CD14-positive monocyte (primary cell): ENCODE data around the gene ZNFX1. TPM values are rescaled to one million over a fixed set of nuclear protein-coding genes. Genes with fewer than 3 reads are reported as not detected.

Experiments used
- DNase-seq, 3 donors: peaks; one replicate each; pipeline ENCODE4 v3.0.0-alpha.2; 2011 to 2022
- H2AFZ ChIP-seq: 2 replicates; pipeline ENCODE4 v1.6.0; 2012; ENCODE audit warnings: mild to moderate bottlenecking, low read depth, low read length, inconsistent platforms; ENCODE audit not compliant: insufficient read depth, poor library complexity, severe bottlenecking
- H3K27ac ChIP-seq, 2 donors: 1 replicate in 1 of 2; 2 replicates in 1 of 2; pipeline ENCODE4 v1.5.1; 2012 to 2013; ENCODE audit warnings: low read length in 2 of 2, control low read depth in 1 of 2, inconsistent platforms in 1 of 2, low read depth in 1 of 2, mild to moderate bottlenecking in 1 of 2
- H3K27me3 ChIP-seq, 2 donors: one replicate each; pipeline versions ENCODE4 v1.6.0 to v1.6.1; 2011 to 2013; ENCODE audit warnings: low read length in 2 of 2; ENCODE audit not compliant: control insufficient read depth in 2 of 2, insufficient read depth in 2 of 2
- H3K36me3 ChIP-seq, 2 donors: replicated peaks in 1 of 2; 1 replicate in 1 of 2; 2 replicates in 1 of 2; pipeline versions ENCODE4 v1.5.1 to v1.6.1; 2012 to 2013; ENCODE audit warnings: low read length in 2 of 2, control low read depth in 1 of 2, inconsistent platforms in 1 of 2, mild to moderate bottlenecking in 1 of 2; ENCODE audit not compliant: insufficient read depth in 2 of 2, control insufficient read depth in 1 of 2
- H3K4me1 ChIP-seq, 2 donors: 1 replicate in 1 of 2; 2 replicates in 1 of 2; pipeline versions ENCODE4 v1.5.1 to v1.6.1; 2012 to 2013; ENCODE audit warnings: low read length in 2 of 2, control low read depth in 1 of 2, inconsistent platforms in 1 of 2, mild to moderate bottlenecking in 1 of 2, moderate library complexity in 1 of 2; ENCODE audit not compliant: insufficient read depth in 2 of 2, control insufficient read depth in 1 of 2
- H3K4me2 ChIP-seq: replicated peaks from 2 replicates; pipeline ENCODE3; 2012; ENCODE audit warnings: low read length, moderate library complexity, mild to moderate bottlenecking; ENCODE audit not compliant: poor library complexity, severe bottlenecking; ENCODE audit errors: extremely low read depth
- H3K4me3 ChIP-seq, 3 experiments: fragments of 200-600 bp in 1 of 3; sonication (generic) in 1 of 3; replicated peaks in 1 of 3; 1 replicate in 2 of 3; 2 replicates in 1 of 3; pipeline ENCODE4 v1.5.1; 2011 to 2013; ENCODE audit warnings: low read length in 3 of 3, mild to moderate bottlenecking in 3 of 3, control low read depth in 2 of 3, low read depth in 2 of 3, inconsistent platforms in 1 of 3, moderate library complexity in 1 of 3
- H3K79me2 ChIP-seq: 2 replicates; pipeline ENCODE4 v1.6.0; 2012; ENCODE audit warnings: mild to moderate bottlenecking, control low read depth, inconsistent platforms, low read length, moderate library complexity; ENCODE audit not compliant: insufficient read depth
- H3K9ac ChIP-seq: 2 replicates; pipeline ENCODE4 v1.6.0; 2017; ENCODE audit warnings: low read length, mild to moderate bottlenecking; ENCODE audit not compliant: insufficient read depth, poor library complexity, severe bottlenecking
- H3K9me3 ChIP-seq, 2 donors: replicated peaks in 1 of 2; 1 replicate in 1 of 2; 2 replicates in 1 of 2; pipeline versions ENCODE4 v1.5.1 to v1.6.1; 2012 to 2013; ENCODE audit warnings: low read length in 2 of 2, control low read depth in 1 of 2; ENCODE audit not compliant: control insufficient read depth in 1 of 2, insufficient read depth in 1 of 2
- H4K20me1 ChIP-seq: 2 replicates; pipeline ENCODE4 v1.6.0; 2012; ENCODE audit warnings: mild to moderate bottlenecking, low read length, control low read depth, moderate library complexity; ENCODE audit not compliant: insufficient read depth
- H3K27ac Mint-ChIP-seq, 7 donors: one replicate each; pipeline ENCODE4 v1.8.0; 2020; ENCODE audit warnings: mild to moderate bottlenecking in 7 of 7, mixed read lengths in 7 of 7, moderate library complexity in 6 of 7, inconsistent platforms in 2 of 7
- H3K27me3 Mint-ChIP-seq, 3 donors: one replicate each; pipeline ENCODE4 v1.8.0; 2021 to 2022; ENCODE audit warnings: low read depth in 3 of 3, mild to moderate bottlenecking in 3 of 3, mixed read lengths in 3 of 3, moderate library complexity in 3 of 3, inconsistent platforms in 1 of 3
- H3K36me3 Mint-ChIP-seq, 2 donors: one replicate each; pipeline ENCODE4 v1.8.0; 2020; ENCODE audit warnings: mixed read lengths in 2 of 2, inconsistent platforms in 1 of 2, mild to moderate bottlenecking in 1 of 2
- H3K4me1 Mint-ChIP-seq: one replicate; pipeline ENCODE4 v1.8.0; 2020; ENCODE audit warnings: mild to moderate bottlenecking, mixed read lengths
- H3K4me3 Mint-ChIP-seq, 2 donors: one replicate each; pipeline ENCODE4 v1.8.0; 2020; ENCODE audit warnings: mild to moderate bottlenecking in 2 of 2, mixed read lengths in 2 of 2, moderate library complexity in 1 of 2
- H3K9me3 Mint-ChIP-seq, 7 donors: one replicate each; pipeline ENCODE4 v1.8.0; 2020 to 2022; ENCODE audit warnings: mixed read lengths in 7 of 7, mild to moderate bottlenecking in 6 of 7, moderate library complexity in 6 of 7, inconsistent platforms in 2 of 7
- CTCF ChIP-seq: fragments of 200-600 bp; IDR thresholded peaks from one replicate; pipeline ENCODE4 v1.8.0; 2022; ENCODE audit warnings: antibody characterized with exemption, mild to moderate bottlenecking
- WGBS: methylation state at CpG from one replicate; pipeline ENCODE4 v1.1.5; 2013; ENCODE audit warnings: missing lambda C conversion rate; ENCODE audit not compliant: insufficient coverage; 5-methylcytosine and 5-hydroxymethylcytosine counted together
- intact Hi-C, 2 donors: fragments of 100-400 bp; cut with micrococcal nuclease; formaldehyde crosslinking; loops; one replicate each; pipeline versions ENCODE4 v1.15.0 to v1.15.1; 2023
- polyA plus RNA-seq, 3 donors: library from polyadenylated mRNA; depleted of rRNA in 1 of 3; unstranded in 2 of 3; stranded (reverse) in 1 of 3; fragments of 300-500 nt in 2 of 3; fragments of >200 nt in 1 of 3; fragmentation: Illumina TruSeq in 2 of 3; gene quantifications; 1 replicate in 2 of 3; 2 replicates in 1 of 3; pipeline ENCODE4 v1.2.3, GENCODE V29; 2012 to 2021

ZNFX1 gene
- polyA plus RNA-seq, 3 donors = 11.4 to 23.2 (median 13.3) TPM

- Histone ChIP-seq H3K36me3 (peaks cover 78 to 96% of the 10 kb centered on the region in 2 donors), H3K4me2 (no peak overlapping the region), H3K4me1 (peaks cover 16 to 17% of the 10 kb centered on the region in 2 donors), H3K4me3 (no peak overlapping the region), H3K9ac (no peak overlapping the region), H4K20me1 (peaks cover 3% of the 10 kb centered on the region), H3K27me3 (no peaks in the 10 kb centered on the region), H3K9me3 (no peaks in the 10 kb centered on the region), H3K27ac (peak overlapping the region in 1 of 2 donors; percentile 88), H2AFZ (no peak overlapping the region), H3K79me2 (no peaks in the 10 kb centered on the region)
- H3K27me3 Mint-ChIP-seq = peaks cover 0 to 2% (median 1%) of the 10 kb centered on the region in 3 donors
- peaks cover 68 to 94% of the 10 kb centered on the region in 2 donors for H3K36me3 Mint-ChIP-seq
- no peak overlapping the region for H3K4me3 Mint-ChIP-seq
- no peak for TF ChIP-seq CTCF
- H3K9me3 Mint-ChIP-seq = peaks cover 0 to 5% (median 0%) of the 10 kb centered on the region in 7 donors
- no peak for DNase-seq
- intact Hi-C loops = no loop called here
- H3K27ac Mint-ChIP-seq = peak overlapping the region; percentile 80 to 93 (median 90)
- H3K4me1 Mint-ChIP-seq = peaks cover 18% of the 10 kb centered on the region
- 100% methylated on average over 1 of the region's 7 CpGs for WGBS
Observed at GRCh38 chr20:49231471-49231870, 46.4 kb downstream of the ZNFX1 start.

GRCh38 chr20:49230561-49231133 lies 47.2 kb downstream of the ZNFX1 start:
- H3K27ac ChIP-seq = peak overlapping the region; percentile 79 to 88
- Mint-ChIP-seq H3K4me3 (peak overlapping the region; percentile 56 to 62), H3K4me1 (peaks cover 18% of the 10 kb centered on the region), H3K27ac (peak overlapping the region; percentile 80 to 93 (median 90)), H3K36me3 (peaks cover 69 to 94% of the 10 kb centered on the region in 2 donors), H3K27me3 (peaks cover 0 to 3% (median 1%) of the 10 kb centered on the region in 3 donors), H3K9me3 (peaks cover 0 to 5% (median 0%) of the 10 kb centered on the region in 7 donors)
- no peaks in the 10 kb centered on the region for H3K79me2 ChIP-seq
- H3K4me2 ChIP-seq = peak overlapping the region; percentile 34
- peak overlapping the region in 1 of 3 experiments; percentile 4 for H3K4me3 ChIP-seq
- H3K27me3 ChIP-seq = no peaks in the 10 kb centered on the region
- H4K20me1 ChIP-seq = peaks cover 3% of the 10 kb centered on the region
- peaks cover 16 to 17% of the 10 kb centered on the region in 2 donors for H3K4me1 ChIP-seq
- peak overlapping the region; percentile 57 for H3K9ac ChIP-seq
- WGBS = 0% methylated on average over 4 of the region's 8 CpGs
- DNase-seq = peak; percentile 40 to 67 (median 53)
- H3K9me3 ChIP-seq = no peaks in the 10 kb centered on the region
- peaks cover 79 to 96% of the 10 kb centered on the region in 2 donors for H3K36me3 ChIP-seq
- H2AFZ ChIP-seq = peak overlapping the region; percentile 59
- intact Hi-C loops = no loop called here
- TF ChIP-seq CTCF = no peak
